Measurements from ENCODE around the gene KIRREL2.

- TF ChIP-seq CTCF (conservative IDR thresholded peaks at IDR 0.05; ENCODE audit: low read depth, low read length) = no peak
- no peak for TF ChIP-seq EZH2 (IDR thresholded peaks at IDR 0.05; ENCODE audit: borderline replicate concordance, low read depth, low read length, poor library complexity, severe bottlenecking)
Observed at GRCh38 chr19:35890113-35890650, 33.5 kb downstream of the KIRREL2 start.
